Measurements from ENCODE around the gene CADM2.

CADM2 gene

DNA sequence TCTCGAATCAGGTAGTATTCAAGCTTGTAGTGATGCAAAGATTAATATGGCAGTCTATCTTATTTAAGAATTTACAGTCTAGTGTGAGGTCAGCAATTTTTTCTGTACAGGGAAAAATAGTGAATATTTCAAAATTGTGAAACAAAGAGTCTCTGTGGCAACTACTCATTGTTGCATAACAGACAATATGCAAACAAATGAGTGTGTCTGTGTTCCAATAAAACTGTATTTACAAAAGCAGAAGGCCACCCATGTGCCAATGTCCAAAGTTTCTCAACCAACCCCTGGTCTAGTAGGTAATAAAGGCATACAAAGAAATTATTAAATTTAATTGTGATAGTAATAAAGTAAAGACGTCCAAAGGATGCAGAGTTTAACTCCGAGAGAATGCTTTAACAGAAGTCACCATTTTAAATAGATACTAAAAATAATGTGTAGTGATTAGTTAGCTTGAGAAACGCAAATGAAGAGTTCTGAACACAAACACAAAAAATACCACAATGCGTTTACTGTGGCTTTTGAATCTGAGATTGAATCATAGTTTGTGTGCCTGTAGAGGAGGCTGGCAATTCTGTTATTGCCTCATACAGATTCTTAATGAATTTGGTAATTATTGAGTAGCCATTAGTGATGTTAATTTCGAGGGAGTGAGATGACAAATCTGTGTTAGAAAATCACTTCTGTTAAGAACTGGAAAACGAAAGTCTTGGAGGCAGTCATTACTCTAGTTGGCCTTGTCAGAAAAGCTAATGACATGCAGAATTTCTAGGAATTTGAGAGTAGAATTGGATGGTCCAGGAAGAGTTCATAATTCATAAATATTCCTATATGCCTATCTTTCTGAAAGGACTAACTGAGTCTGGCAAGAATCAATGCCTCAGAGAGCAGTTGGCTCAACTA is 48.7 kb downstream of the CADM2 start:
- no peak for DNase-seq (ENCODE audit: low read depth)
- no peak overlapping the region for H3K4me3 ChIP-seq (ENCODE audit: control insufficient read depth, low read depth, low read length)
- TF ChIP-seq, protein P1, sequence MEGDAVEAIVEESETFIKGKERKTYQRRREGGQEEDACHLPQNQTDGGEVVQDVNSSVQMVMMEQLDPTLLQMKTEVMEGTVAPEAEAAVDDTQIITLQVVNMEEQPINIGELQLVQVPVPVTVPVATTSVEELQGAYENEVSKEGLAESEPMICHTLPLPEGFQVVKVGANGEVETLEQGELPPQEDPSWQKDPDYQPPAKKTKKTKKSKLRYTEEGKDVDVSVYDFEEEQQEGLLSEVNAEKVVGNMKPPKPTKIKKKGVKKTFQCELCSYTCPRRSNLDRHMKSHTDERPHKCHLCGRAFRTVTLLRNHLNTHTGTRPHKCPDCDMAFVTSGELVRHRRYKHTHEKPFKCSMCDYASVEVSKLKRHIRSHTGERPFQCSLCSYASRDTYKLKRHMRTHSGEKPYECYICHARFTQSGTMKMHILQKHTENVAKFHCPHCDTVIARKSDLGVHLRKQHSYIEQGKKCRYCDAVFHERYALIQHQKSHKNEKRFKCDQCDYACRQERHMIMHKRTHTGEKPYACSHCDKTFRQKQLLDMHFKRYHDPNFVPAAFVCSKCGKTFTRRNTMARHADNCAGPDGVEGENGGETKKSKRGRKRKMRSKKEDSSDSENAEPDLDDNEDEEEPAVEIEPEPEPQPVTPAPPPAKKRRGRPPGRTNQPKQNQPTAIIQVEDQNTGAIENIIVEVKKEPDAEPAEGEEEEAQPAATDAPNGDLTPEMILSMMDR (IDR thresholded peaks at IDR 0.05; ENCODE audit: control insufficient read depth, insufficient read depth, low read depth, low read length, missing control alignments) = no peak

DNA sequence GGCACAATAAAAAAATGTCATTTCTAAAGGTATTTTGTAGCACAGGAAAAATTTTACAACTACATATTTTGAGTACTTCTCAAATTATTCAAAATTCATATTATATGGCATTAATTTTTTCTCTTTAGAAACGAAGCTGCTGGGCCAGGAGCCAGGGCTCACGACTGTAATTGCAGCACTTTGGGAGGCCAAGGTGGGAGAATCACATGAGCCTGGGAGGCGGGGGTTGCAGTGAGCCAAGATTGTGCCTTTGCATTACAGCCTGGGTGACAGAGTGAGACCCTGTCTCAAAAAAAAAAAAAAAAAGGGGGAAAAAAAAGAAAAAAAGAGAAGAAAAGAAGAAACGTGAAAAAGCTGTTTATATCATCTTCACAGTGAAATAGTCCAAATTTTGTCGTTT is 62.0 kb downstream of the CADM2 start:
- no peak overlapping the region for H3K4me3 ChIP-seq (ENCODE audit: control insufficient read depth, low read depth, low read length)
- TF ChIP-seq, protein P1 (IDR thresholded peaks at IDR 0.05; ENCODE audit: control insufficient read depth, insufficient read depth, low read depth, low read length, missing control alignments) = no peak
- no peak for DNase-seq (ENCODE audit: low read depth)

DNA sequence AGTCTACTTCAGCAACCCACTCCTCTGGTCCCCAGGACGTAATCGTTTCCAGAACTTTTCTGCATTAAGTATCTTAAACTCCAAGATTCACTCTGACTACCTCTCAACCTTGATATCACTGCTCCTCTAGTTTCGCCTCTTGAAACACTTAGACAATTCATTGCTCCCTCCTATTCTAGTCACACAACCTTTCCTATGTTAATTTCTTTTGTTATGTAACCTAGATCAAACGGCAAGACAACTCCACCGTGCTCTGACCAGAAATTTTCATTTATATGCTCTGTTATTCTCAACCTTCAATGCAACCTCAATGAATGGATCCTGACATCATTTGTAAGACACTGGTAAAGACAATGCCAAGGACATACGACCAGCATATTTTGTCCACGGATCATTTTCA is 71.3 kb downstream of the CADM2 start:
- H3K4me3 ChIP-seq (ENCODE audit: control insufficient read depth, low read depth, low read length) = no peak overlapping the region
- TF ChIP-seq, protein P1 (IDR thresholded peaks at IDR 0.05; ENCODE audit: control insufficient read depth, insufficient read depth, low read depth, low read length, missing control alignments) = no peak
- DNase-seq (ENCODE audit: low read depth) = no peak

DNA sequence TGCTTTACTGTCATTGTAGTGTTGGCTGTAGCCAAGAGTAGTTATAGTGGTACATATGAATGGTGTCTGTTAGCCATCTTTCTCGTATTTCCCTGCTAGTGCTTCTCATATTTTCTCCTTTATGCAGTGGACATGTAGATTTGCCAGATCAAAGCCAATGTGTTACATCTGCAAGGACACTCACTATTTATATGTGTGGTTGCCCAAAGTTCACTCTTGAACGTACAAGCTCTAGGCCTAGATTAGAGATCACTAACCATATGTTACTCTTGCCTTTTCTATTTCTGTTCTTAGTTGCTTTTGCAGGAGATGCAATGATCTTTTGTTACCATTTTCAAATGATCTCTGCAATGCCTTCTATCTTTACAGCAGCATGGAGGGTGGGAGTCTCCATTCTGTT is 78.4 kb downstream of the CADM2 start:
- TF ChIP-seq, protein P1 (IDR thresholded peaks at IDR 0.05; ENCODE audit: control insufficient read depth, insufficient read depth, low read depth, low read length, missing control alignments) = no peak
- DNase-seq (ENCODE audit: low read depth) = no peak
- H3K4me3 ChIP-seq (ENCODE audit: control insufficient read depth, low read depth, low read length) = no peak overlapping the region

DNA sequence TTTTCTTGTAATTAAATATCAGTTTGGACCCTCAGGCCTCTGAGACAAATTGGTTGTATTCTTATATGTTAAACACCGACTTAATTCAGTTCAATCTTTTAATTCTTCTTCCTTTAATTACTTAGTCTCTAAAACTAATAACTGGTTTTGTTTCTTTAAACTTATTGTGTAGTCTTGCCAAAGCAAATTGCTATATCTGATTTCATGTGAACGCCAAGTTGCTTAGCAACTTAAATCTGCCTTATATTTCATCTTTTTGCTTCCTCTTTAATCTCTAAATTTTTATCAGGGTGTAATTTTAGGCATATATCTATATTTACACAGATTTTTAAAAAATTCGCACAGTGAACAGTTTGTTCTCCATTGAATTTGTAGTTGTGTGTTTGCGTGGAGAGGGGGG is 82.2 kb downstream of the CADM2 start:
- TF ChIP-seq, protein P1 (IDR thresholded peaks at IDR 0.05; ENCODE audit: control insufficient read depth, insufficient read depth, low read depth, low read length, missing control alignments) = no peak
- no peak overlapping the region for H3K4me3 ChIP-seq (ENCODE audit: control insufficient read depth, low read depth, low read length)
- no peak for DNase-seq (ENCODE audit: low read depth)

DNA sequence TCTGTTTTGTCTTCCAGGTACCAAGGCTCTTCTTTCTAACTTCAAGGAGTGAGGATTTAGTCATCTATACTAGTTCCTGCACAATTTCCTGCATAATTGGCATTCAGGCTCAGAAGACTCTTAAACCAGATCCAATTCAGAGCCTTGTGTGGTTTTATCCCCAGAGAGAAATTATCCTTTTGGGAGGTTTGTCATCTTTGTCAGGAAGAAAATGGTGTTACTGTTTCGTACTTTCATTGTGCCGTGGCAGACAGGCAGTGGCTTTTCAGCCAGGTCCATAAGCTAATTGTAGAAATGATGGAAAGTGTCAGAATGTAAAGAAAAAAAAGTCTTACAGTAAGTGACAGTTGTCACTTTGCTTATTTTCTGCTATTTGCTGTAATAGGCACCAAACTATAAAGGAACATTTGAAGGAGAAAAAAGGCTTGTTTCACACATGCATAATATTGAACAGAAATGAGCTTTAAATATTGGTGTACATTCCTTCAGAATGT is 82.8 kb downstream of the CADM2 start:
- no peak overlapping the region for H3K4me3 ChIP-seq (ENCODE audit: control insufficient read depth, low read depth, low read length)
- DNase-seq (ENCODE audit: low read depth) = no peak
- TF ChIP-seq, protein P1 (IDR thresholded peaks at IDR 0.05; ENCODE audit: control insufficient read depth, insufficient read depth, low read depth, low read length, missing control alignments) = no peak
